ENCODE results near the gene ATF1. TPM values are rescaled to one million over a fixed set of nuclear protein-coding genes. Genes with fewer than 3 reads are reported as not detected.

Gene ATF1
- total and polyA plus RNA-seq, 4 donors, result 7.7 to 54.1 (median 22.3) TPM

GRCh38 chr12:50728841-50729240 lies 35.1 kb upstream of the ATF1 start:
- no peak for TF ChIP-seq CTCF (IDR thresholded peaks at IDR 0.05; ENCODE audit: control extremely low read depth, extremely low read depth)
- Histone ChIP-seq H3K27ac (ENCODE audit: low read depth in 1 of 2, low read length in 1 of 2) (no peak overlapping the region), H3K4me1 (ENCODE audit: control insufficient read depth in 5 of 5, insufficient read depth in 5 of 5, low read length in 5 of 5) (peaks cover 0 to 10% (median 0%) of the 10 kb centered on the region in 5 donors), H3K27me3 (ENCODE audit: control insufficient read depth in 3 of 3, insufficient read depth in 3 of 3, low read length in 2 of 3) (no peaks in the 10 kb centered on the region), H3K36me3 (ENCODE audit: control insufficient read depth in 4 of 4, insufficient read depth in 4 of 4, low read length in 4 of 4) (peaks cover 28 to 61% (median 38%) of the 10 kb centered on the region in 4 donors), H3K4me3 (no peak overlapping the region), H3K9me3 (ENCODE audit: control insufficient read depth in 4 of 4, insufficient read depth in 3 of 4, low read length in 3 of 4) (no peaks in the 10 kb centered on the region), H3K9ac (ENCODE audit: insufficient read depth in 1 of 2, low read length in 2 of 2) (no peak overlapping the region)
- ATAC-seq (ENCODE audit: insufficient read depth, low FRiP score) (no peak), DNase-seq (no peak)
- WGBS, 2 donors, result 83 to 84% methylated on average over 4 of the region's 4 CpGs

GRCh38 chr12:50732591-50732990 lies 31.3 kb upstream of the ATF1 start:
- 89 to 93% methylated on average over 9 of the region's 9 CpGs for WGBS, 2 donors
- H3K27me3 ChIP-seq (ENCODE audit: control insufficient read depth in 3 of 3, insufficient read depth in 3 of 3, low read length in 2 of 3), result no peaks in the 10 kb centered on the region
- no peak for TF ChIP-seq CTCF (IDR thresholded peaks at IDR 0.05; ENCODE audit: control extremely low read depth, extremely low read depth)
- H3K4me1 ChIP-seq (ENCODE audit: control insufficient read depth in 5 of 5, insufficient read depth in 5 of 5, low read length in 5 of 5), result no peaks in the 10 kb centered on the region
- DNase-seq (no peak), ATAC-seq (ENCODE audit: insufficient read depth, low FRiP score) (no peak)
- peaks cover 26 to 59% (median 36%) of the 10 kb centered on the region in 4 donors for H3K36me3 ChIP-seq (ENCODE audit: control insufficient read depth in 4 of 4, insufficient read depth in 4 of 4, low read length in 4 of 4)
- no peak overlapping the region for H3K27ac ChIP-seq (ENCODE audit: low read depth in 1 of 2, low read length in 1 of 2)
- no peak overlapping the region for H3K9ac ChIP-seq (ENCODE audit: insufficient read depth in 1 of 2, low read length in 2 of 2)
- no peak overlapping the region for H3K4me3 ChIP-seq
- no peaks in the 10 kb centered on the region for H3K9me3 ChIP-seq (ENCODE audit: control insufficient read depth in 4 of 4, insufficient read depth in 3 of 4, low read length in 3 of 4)

GRCh38 chr12:50733706-50734105 lies 30.2 kb upstream of the ATF1 start:
- no peak for TF ChIP-seq CTCF (IDR thresholded peaks at IDR 0.05; ENCODE audit: control extremely low read depth, extremely low read depth)
- no peak overlapping the region for H3K9ac ChIP-seq (ENCODE audit: insufficient read depth in 1 of 2, low read length in 2 of 2)
- H3K27ac ChIP-seq (ENCODE audit: low read depth in 1 of 2, low read length in 1 of 2), result no peak overlapping the region
- H3K4me1 ChIP-seq (ENCODE audit: control insufficient read depth in 5 of 5, insufficient read depth in 5 of 5, low read length in 5 of 5), result no peaks in the 10 kb centered on the region
- WGBS, 2 donors, result 85 to 92% methylated on average over 3 of the region's 3 CpGs
- H3K27me3 ChIP-seq (ENCODE audit: control insufficient read depth in 3 of 3, insufficient read depth in 3 of 3, low read length in 2 of 3), result no peaks in the 10 kb centered on the region
- peaks cover 22 to 53% (median 32%) of the 10 kb centered on the region in 4 donors for H3K36me3 ChIP-seq (ENCODE audit: control insufficient read depth in 4 of 4, insufficient read depth in 4 of 4, low read length in 4 of 4)
- no peak for ATAC-seq (ENCODE audit: insufficient read depth, low FRiP score)
- no peaks in the 10 kb centered on the region for H3K9me3 ChIP-seq (ENCODE audit: control insufficient read depth in 4 of 4, insufficient read depth in 3 of 4, low read length in 3 of 4)
- no peak for DNase-seq
- no peak overlapping the region for H3K4me3 ChIP-seq
